Measurements from ENCODE around the gene COL25A1. TPM values are rescaled to one million over a fixed set of nuclear protein-coding genes. Genes with fewer than 3 reads are reported as not detected.

COL25A1 gene
- total RNA-seq, 1 experiment from 2014 or later: not detected

- Histone ChIP-seq H3K27me3 (ENCODE audit: control insufficient read depth, insufficient read depth, low read length) (no peaks in the 10 kb centered on the region), H3K36me3 (ENCODE audit: control insufficient read depth, insufficient read depth, low read length) (no peaks in the 10 kb centered on the region), H3K27ac (ENCODE audit: low read length) (no peak overlapping the region), H3K4me1 (ENCODE audit: control insufficient read depth, insufficient read depth, low read length) (no peaks in the 10 kb centered on the region), H3K4me3 (ENCODE audit: low read depth in 2 of 2, low read length in 2 of 2) (no peak overlapping the region), H3K9me3 (ENCODE audit: control insufficient read depth, insufficient read depth, low read depth, low read length) (no peaks in the 10 kb centered on the region)
- ATAC-seq (no peak), DNase-seq (ENCODE audit: low read depth, low spot score) (no peak)
- in situ Hi-C loops (cut with HindIII; ENCODE audit: low pct_unique_long_range_greater_than_20kb, low sequenced_read_pairs): no loop called here
- no TSS peak for BruUV-seq (replicated peaks)
- TF ChIP-seq REST (IDR thresholded peaks at IDR 0.05; ENCODE audit: insufficient read depth in 1 of 2, low read depth in 2 of 2, low read length in 1 of 2) (no peak), POLR2AphosphoS5 (IDR thresholded peaks at IDR 0.05; ENCODE audit: low read depth, low read length) (no peak), SIN3A (IDR thresholded peaks at IDR 0.05; ENCODE audit: borderline replicate concordance, insufficient read depth, low read depth, low read length) (no peak), TCF7L2 (IDR thresholded peaks at IDR 0.05; ENCODE audit: low read depth, low read length) (no peak)
- TF ChIP-seq, protein P1, sequence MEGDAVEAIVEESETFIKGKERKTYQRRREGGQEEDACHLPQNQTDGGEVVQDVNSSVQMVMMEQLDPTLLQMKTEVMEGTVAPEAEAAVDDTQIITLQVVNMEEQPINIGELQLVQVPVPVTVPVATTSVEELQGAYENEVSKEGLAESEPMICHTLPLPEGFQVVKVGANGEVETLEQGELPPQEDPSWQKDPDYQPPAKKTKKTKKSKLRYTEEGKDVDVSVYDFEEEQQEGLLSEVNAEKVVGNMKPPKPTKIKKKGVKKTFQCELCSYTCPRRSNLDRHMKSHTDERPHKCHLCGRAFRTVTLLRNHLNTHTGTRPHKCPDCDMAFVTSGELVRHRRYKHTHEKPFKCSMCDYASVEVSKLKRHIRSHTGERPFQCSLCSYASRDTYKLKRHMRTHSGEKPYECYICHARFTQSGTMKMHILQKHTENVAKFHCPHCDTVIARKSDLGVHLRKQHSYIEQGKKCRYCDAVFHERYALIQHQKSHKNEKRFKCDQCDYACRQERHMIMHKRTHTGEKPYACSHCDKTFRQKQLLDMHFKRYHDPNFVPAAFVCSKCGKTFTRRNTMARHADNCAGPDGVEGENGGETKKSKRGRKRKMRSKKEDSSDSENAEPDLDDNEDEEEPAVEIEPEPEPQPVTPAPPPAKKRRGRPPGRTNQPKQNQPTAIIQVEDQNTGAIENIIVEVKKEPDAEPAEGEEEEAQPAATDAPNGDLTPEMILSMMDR (IDR thresholded peaks at IDR 0.05): no peak
- CTCF ChIA-PET: no interaction called here
- POLR2A ChIA-PET: no interaction called here
- intact Hi-C loops (cut with micrococcal nuclease; ENCODE audit: unreplicated experiment): no loop called here
These were observed 287.0 kb downstream of the COL25A1 start for GRCh38 chr4:109015413-109015810.

DNA sequence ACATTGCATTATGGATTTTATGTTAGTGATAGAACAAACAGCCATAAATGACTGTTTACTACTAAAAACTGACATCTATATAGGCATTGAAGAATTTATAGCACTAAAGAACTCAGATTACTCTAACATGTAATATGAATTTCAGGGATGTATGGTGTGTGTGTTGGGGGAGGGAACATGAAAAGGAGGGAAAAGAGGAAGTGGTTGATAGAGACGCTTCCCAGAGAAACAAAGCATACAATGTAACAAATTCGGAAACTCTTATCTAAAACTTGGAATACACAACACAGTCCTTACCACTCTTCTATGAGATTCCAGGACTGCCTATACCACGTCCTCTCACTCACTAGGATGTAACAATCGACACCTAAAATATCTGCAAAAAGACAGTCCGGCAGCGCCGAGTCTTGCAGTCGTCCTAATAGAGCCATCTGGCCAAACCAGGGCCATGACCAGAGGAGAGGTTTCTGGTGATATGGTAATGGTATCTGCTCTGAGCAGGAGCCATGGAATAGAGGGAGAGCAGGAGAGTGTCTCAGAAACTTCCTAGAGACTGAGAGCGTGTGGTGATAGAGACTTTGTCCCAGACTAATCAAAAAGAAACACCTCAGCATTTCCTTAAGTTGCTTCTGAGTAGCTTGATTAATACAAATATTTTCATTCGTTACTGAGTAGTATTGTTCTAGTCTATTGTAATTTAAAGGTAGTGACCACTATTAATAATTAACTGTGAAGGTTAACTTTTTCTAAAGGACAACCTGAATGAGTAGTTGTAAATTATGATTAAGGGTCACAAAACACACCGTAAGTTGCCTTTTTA lies 287.7 kb downstream of the COL25A1 start:
- no peak overlapping the region for H3K27ac ChIP-seq (ENCODE audit: low read length)
- CTCF ChIA-PET: no interaction called here
- BruUV-seq (replicated peaks): no TSS peak

More for the DNA sequence above, 287.7 kb downstream of the COL25A1 start:
- DNase-seq (ENCODE audit: low read depth, low spot score) (no peak), ATAC-seq (no peak)
- POLR2A ChIA-PET: no interaction called here
- in situ Hi-C loops (cut with HindIII; ENCODE audit: low pct_unique_long_range_greater_than_20kb, low sequenced_read_pairs) (no loop called here), intact Hi-C loops (cut with micrococcal nuclease; ENCODE audit: unreplicated experiment) (no loop called here)
- TF ChIP-seq SIN3A (IDR thresholded peaks at IDR 0.05; ENCODE audit: borderline replicate concordance, insufficient read depth, low read depth, low read length): no peak
- no peak for TF ChIP-seq TCF7L2 (IDR thresholded peaks at IDR 0.05; ENCODE audit: low read depth, low read length)
- TF ChIP-seq, protein P1 (IDR thresholded peaks at IDR 0.05): no peak
- TF ChIP-seq POLR2AphosphoS5 (IDR thresholded peaks at IDR 0.05; ENCODE audit: low read depth, low read length): no peak
- TF ChIP-seq REST (IDR thresholded peaks at IDR 0.05; ENCODE audit: insufficient read depth in 1 of 2, low read depth in 2 of 2, low read length in 1 of 2): no peak
- Histone ChIP-seq H3K9me3 (ENCODE audit: control insufficient read depth, insufficient read depth, low read depth, low read length) (no peaks in the 10 kb centered on the region), H3K36me3 (ENCODE audit: control insufficient read depth, insufficient read depth, low read length) (no peaks in the 10 kb centered on the region), H3K4me1 (ENCODE audit: control insufficient read depth, insufficient read depth, low read length) (no peaks in the 10 kb centered on the region), H3K27me3 (ENCODE audit: control insufficient read depth, insufficient read depth, low read length) (no peaks in the 10 kb centered on the region), H3K4me3 (ENCODE audit: low read depth in 2 of 2, low read length in 2 of 2) (no peak overlapping the region)

Data from Panc1 (cell line).